Nephron (organoid): ENCODE results near the gene GPR153.

Experiments used
- H3K27ac Mint-ChIP-seq, 3 experiments: 2 replicates each; pipeline ENCODE4 v1.8.0; 2020; ENCODE audit warnings: mixed read lengths in 3 of 3, mild to moderate bottlenecking in 2 of 3, moderate library complexity in 1 of 3
- H3K27me3 Mint-ChIP-seq: 2 replicates; pipeline ENCODE4 v1.8.0; 2021; ENCODE audit warnings: low read depth, mild to moderate bottlenecking, moderate library complexity, mixed read lengths
- H3K36me3 Mint-ChIP-seq: 2 replicates; pipeline ENCODE4 v1.8.0; 2020; ENCODE audit warnings: low read depth, mixed read lengths
- H3K4me1 Mint-ChIP-seq: 2 replicates; pipeline ENCODE4 v1.8.0; 2020; ENCODE audit warnings: mixed read lengths
- H3K4me3 Mint-ChIP-seq, 3 experiments: 2 replicates each; pipeline ENCODE4 v1.8.0; 2020; ENCODE audit warnings: mild to moderate bottlenecking in 3 of 3, mixed read lengths in 3 of 3, moderate library complexity in 2 of 3
- H3K9me3 Mint-ChIP-seq: 2 replicates; pipeline ENCODE4 v1.8.0; 2020; ENCODE audit warnings: mixed read lengths
- TF ChIP-seq, protein P1 (sequence below), 3 experiments: fragments of 200-600 bp; sonication (generic); IDR thresholded peaks; one replicate each; pipeline ENCODE4 v1.5.0; 2021; ENCODE audit warnings: antibody characterized with exemption in 3 of 3; ENCODE audit not compliant: unreplicated experiment in 3 of 3

The GPR153 gene

DNA sequence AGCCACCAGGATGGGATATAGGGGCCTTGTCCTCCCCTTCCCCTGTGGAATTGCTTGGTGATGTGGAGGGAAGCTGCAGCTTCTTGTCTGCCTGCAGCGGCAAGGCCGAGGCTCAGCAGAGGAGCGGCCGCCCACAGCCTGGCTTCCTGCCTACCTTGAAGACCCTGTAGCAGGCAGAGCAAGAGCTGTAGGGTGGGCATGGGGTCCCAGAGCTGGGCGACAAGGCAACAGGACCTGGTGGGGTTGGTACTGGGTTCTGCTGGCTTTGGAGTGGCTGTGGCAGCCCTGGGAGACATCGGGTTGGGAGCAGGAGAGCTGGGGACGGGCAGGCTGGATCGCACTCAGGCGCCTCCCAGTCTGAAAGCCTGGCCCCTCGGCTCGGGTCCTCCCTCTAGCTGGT, 5.7 kb upstream of the GPR153 start:
- Mint-ChIP-seq H3K27ac (peak overlapping the region; percentile 85 to 92 (median 91)), H3K36me3 (no peaks in the 10 kb centered on the region), H3K9me3 (no peaks in the 10 kb centered on the region), H3K27me3 (peaks cover 5% of the 10 kb centered on the region), H3K4me3 (peak overlapping the region; percentile 67 to 75 (median 70)), H3K4me1 (peaks cover 97% of the 10 kb centered on the region)
- TF ChIP-seq, protein P1, sequence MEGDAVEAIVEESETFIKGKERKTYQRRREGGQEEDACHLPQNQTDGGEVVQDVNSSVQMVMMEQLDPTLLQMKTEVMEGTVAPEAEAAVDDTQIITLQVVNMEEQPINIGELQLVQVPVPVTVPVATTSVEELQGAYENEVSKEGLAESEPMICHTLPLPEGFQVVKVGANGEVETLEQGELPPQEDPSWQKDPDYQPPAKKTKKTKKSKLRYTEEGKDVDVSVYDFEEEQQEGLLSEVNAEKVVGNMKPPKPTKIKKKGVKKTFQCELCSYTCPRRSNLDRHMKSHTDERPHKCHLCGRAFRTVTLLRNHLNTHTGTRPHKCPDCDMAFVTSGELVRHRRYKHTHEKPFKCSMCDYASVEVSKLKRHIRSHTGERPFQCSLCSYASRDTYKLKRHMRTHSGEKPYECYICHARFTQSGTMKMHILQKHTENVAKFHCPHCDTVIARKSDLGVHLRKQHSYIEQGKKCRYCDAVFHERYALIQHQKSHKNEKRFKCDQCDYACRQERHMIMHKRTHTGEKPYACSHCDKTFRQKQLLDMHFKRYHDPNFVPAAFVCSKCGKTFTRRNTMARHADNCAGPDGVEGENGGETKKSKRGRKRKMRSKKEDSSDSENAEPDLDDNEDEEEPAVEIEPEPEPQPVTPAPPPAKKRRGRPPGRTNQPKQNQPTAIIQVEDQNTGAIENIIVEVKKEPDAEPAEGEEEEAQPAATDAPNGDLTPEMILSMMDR (IDR thresholded peaks at IDR 0.05; ENCODE audit: unreplicated experiment in 3 of 3): no peak

DNA sequence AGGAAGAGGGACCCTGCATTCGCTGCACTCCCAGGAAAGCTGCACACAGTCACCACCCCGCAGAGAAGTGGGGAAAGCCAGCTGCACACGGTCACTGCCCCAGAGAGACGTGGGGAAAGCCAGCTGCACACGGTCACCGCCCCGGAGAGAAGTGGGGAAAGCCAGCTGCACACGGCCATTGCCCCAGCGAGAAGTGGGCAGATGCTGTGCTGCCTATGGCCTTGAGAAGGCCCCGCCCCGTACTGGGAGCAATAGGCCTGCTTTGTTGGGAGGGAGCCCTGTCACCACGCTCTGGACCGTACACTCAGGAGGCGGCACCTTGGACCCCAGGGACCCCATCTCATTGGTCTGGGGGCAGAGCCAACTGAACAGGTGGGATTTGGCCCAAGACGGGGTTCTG, 4.3 kb upstream of the GPR153 start:
- H3K27me3 Mint-ChIP-seq: peaks cover 5% of the 10 kb centered on the region
- H3K27ac Mint-ChIP-seq: peak overlapping the region in 2 of 3 experiments; percentile 65 to 81
- H3K4me3 Mint-ChIP-seq: no peak overlapping the region
- TF ChIP-seq, protein P1 (IDR thresholded peaks at IDR 0.05; ENCODE audit: unreplicated experiment in 3 of 3): no peak
- peaks cover 82% of the 10 kb centered on the region for H3K4me1 Mint-ChIP-seq
- H3K36me3 Mint-ChIP-seq: no peaks in the 10 kb centered on the region
- no peaks in the 10 kb centered on the region for H3K9me3 Mint-ChIP-seq

DNA sequence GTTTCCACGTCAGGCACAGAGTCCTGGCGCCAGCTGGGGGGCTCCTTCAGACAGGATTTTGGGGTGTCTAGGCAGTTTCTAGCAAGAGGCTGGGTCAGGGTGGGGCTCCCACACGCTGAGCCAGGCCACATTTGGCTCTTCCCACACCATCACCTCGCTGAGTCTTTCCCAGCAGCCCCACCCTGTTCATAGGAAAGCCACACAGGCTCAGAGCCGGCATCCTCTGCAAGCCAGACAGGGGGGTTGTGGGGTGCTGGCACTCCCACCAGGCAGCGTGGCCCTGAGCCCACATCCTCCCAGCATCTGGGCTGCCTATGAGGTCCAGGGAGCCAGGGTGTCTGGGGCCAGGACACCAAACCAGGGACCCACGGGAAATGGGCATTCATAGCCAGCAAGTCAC, 2.8 kb upstream of the GPR153 start:
- TF ChIP-seq, protein P1 (IDR thresholded peaks at IDR 0.05; ENCODE audit: unreplicated experiment in 3 of 3): no peak
- no peaks in the 10 kb centered on the region for H3K36me3 Mint-ChIP-seq
- peak overlapping the region in 2 of 3 experiments; percentile 80 to 86 for H3K27ac Mint-ChIP-seq

DNA sequence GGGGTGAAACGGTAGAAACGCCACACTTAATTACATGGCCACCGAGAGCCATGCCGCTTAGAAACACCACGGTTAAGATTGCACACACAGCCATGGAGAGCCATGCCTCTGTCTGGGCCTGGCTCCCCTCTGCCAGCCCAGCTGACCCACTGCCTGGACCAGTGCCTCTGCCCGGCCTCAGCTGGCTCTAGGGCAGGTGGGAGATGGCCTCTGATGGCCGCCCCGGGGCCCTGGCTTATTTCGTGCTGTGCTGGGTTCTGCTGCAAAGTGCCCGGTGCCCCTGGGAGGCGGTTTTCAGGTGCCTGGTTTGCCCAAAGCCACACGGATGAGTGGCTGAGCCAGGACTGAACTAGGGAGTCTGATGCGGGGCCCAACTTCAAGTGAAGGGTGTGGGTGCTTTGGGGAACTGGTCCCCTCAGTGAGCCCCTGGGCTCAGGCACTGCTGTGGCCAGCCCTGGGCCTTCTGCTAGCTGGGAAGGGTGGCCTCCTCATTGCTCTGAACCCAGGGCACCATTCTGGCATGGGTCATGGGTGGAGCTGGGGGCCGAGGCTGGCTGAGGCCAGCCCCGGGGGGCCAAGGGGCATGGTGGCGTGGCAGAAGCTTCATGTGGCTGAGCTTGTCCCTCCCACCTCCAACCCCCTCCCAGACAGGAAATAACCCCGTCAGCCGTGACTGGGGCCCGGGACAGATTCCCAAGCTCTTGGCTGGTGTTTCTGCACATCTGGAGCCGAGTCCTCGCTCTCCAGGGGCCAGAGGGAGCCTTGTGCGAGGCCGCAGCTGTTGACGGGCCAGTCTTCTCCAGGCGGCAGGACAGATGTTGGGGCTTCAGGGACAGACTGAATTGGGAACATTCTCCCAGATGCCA, 1.9 kb upstream of the GPR153 start:
- Mint-ChIP-seq H3K9me3 (no peaks in the 10 kb centered on the region), H3K27me3 (peaks cover 9% of the 10 kb centered on the region)

More for the DNA sequence above, 2.8 kb upstream of the GPR153 start:
- H3K9me3 Mint-ChIP-seq: no peaks in the 10 kb centered on the region
- H3K4me1 Mint-ChIP-seq: peaks cover 69% of the 10 kb centered on the region
- peak overlapping the region in 2 of 3 experiments; percentile 65 to 83 for H3K4me3 Mint-ChIP-seq
- H3K27me3 Mint-ChIP-seq: peaks cover 11% of the 10 kb centered on the region

DNA sequence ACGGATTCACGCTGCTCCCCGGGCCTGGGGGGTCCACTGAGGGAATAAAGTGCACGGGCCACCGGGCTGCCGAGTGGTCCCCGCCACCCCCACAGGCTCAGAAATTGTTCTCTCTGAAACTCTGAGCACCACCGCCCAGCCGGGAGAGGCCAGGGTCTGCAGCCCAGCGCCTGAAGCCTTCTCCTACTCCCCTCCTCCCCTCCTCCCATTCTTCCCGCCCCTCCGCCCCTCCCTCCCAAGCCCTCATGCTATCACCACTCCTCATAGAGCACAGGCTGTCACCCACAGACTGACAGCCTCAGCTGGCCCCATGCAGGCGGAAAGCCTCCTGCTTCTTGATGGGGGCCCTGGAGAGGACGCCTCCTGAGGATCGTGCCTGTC, 707 bp upstream of the GPR153 start:
- Mint-ChIP-seq H3K36me3 (no peaks in the 10 kb centered on the region), H3K27me3 (peaks cover 6% of the 10 kb centered on the region), H3K27ac (peak overlapping the region; percentile 67 to 88 (median 80)), H3K4me3 (peak overlapping the region; percentile 79 to 83 (median 83)), H3K4me1 (peaks cover 48% of the 10 kb centered on the region), H3K9me3 (no peaks in the 10 kb centered on the region)
- TF ChIP-seq, protein P1 (IDR thresholded peaks at IDR 0.05; ENCODE audit: unreplicated experiment in 3 of 3): no peak

More for the DNA sequence above, 1.9 kb upstream of the GPR153 start:
- Mint-ChIP-seq H3K36me3 (no peaks in the 10 kb centered on the region), H3K27ac (peak overlapping the region; percentile 20 to 88 (median 80)), H3K4me1 (peaks cover 60% of the 10 kb centered on the region), H3K4me3 (peak overlapping the region; percentile 79 to 83 (median 83))
- TF ChIP-seq, protein P1 (IDR thresholded peaks at IDR 0.05; ENCODE audit: unreplicated experiment in 3 of 3): no peak
